A549 (cell line): ENCODE measurements around the gene TGOLN2. TPM values are rescaled to one million over a fixed set of nuclear protein-coding genes. Genes with fewer than 3 reads are reported as not detected.
"Not testable (repeated sequence)": the region's sequence is repeated elsewhere in the genome, so short reads cannot be mapped to it uniquely, and the experiment has no call there.

Source experiments
- ATAC-seq, 2 experiments: fragments of 200-7000 bp in 1 of 2; fragments of >200 bp in 1 of 2; cut with Nextera tagmentation in 1 of 2; cut with Tn5 transposase in 1 of 2; 3 replicates each; pipeline versions ENCODE4 v1.8.0 to v1.9.1; 2018 to 2020; ENCODE audit warnings: mild to moderate bottlenecking in 1 of 2, moderate library complexity in 1 of 2
- CTCF ChIA-PET: fragments of 300-600 bp; sonication (Branson Sonifier 250); formaldehyde crosslinking; extraction: SDS; loops from one replicate; lab custom pipeline; 2021; ENCODE audit warnings: antibody characterized with exemption, inconsistent platforms; lab: Yijun Ruan, JAX
- POLR2A ChIA-PET: fragments of 350-600 bp; formaldehyde crosslinking; extraction: SDS; loops from one replicate; lab custom pipeline; 2021; ENCODE audit warnings: antibody characterized with exemption, inconsistent platforms; lab: Yijun Ruan, JAX
- DNase-seq, 2 experiments: peaks; one replicate each; pipeline versions ENCODE4 v3.0.0 to v3.0.0-alpha.2; 2011 to 2016; ENCODE audit warnings: low read depth in 1 of 2, low spot score in 1 of 2
- FAIRE-seq: peaks from 2 replicates; lab custom pipeline; 2011; peaks lifted over from hg19 to GRCh38; lab: Jason Lieb, UNC
- H3K27ac ChIP-seq, 2 experiments: fragments of >200 bp; sonication (Bioruptor Twin); formaldehyde crosslinking; 3 replicates each; pipeline ENCODE4 v1.5.1; 2016 to 2017
- H3K4me1 ChIP-seq: fragments of >200 bp; sonication (Bioruptor Twin); formaldehyde crosslinking; 3 replicates; pipeline ENCODE4 v1.6.1; 2016
- H3K4me2 ChIP-seq: fragments of >200 bp; sonication (Bioruptor Twin); formaldehyde crosslinking; 3 replicates; pipeline ENCODE4 v1.6.1; 2016
- H3K4me3 ChIP-seq: fragments of >200 bp; sonication (Bioruptor Twin); formaldehyde crosslinking; 3 replicates; pipeline ENCODE4 v1.5.1; 2016
- H3K9me3 ChIP-seq: fragments of >200 bp; sonication (Bioruptor Twin); formaldehyde crosslinking; 3 replicates; pipeline ENCODE4 v1.6.1; 2016
- BCL3 ChIP-seq: fragments of >200 bp; sonication (Bioruptor Twin); formaldehyde crosslinking; IDR thresholded peaks from 3 replicates; pipeline ENCODE4 v1.6.1; 2016
- CBX2 ChIP-seq: fragments of 200-600 bp; sonication (generic); IDR thresholded peaks from 2 replicates; pipeline ENCODE4 v1.6.1; 2016; ENCODE audit warnings: low read depth, mild to moderate bottlenecking, borderline replicate concordance
- CBX8 ChIP-seq: fragments of 200-600 bp; sonication (generic); IDR thresholded peaks from 2 replicates; pipeline ENCODE4 v1.6.1; 2016
- CHD2 ChIP-seq: fragments of 150-350 bp; IDR thresholded peaks from 2 replicates; pipeline ENCODE4 v1.6.1; 2014; ENCODE audit warnings: low read length; ENCODE audit not compliant: partially characterized antibody
- CHD4 ChIP-seq: fragments of 200-600 bp; sonication (generic); IDR thresholded peaks from 2 replicates; pipeline ENCODE4 v1.6.1; 2016; ENCODE audit warnings: antibody characterized with exemption, mild to moderate bottlenecking, borderline replicate concordance
- EHMT2 ChIP-seq: fragments of 200-600 bp; sonication (generic); IDR thresholded peaks from 2 replicates; pipeline ENCODE4 v1.6.1; 2016; ENCODE audit warnings: antibody characterized with exemption, low read depth, mild to moderate bottlenecking, moderate library complexity
- ELK1 ChIP-seq: fragments of 150-350 bp; IDR thresholded peaks from 2 replicates; pipeline ENCODE4 v1.6.1; 2014; ENCODE audit warnings: low read depth, mild to moderate bottlenecking, low read length
- ESRRA ChIP-seq: fragments of 150-350 bp; IDR thresholded peaks from 2 replicates; pipeline ENCODE4 v1.6.1; 2014; ENCODE audit warnings: mild to moderate bottlenecking, low read length, borderline replicate concordance
- FOSL2 ChIP-seq, 2 experiments: fragments of 450-650 bp in 1 of 2; fragments of >200 bp in 1 of 2; sonication (Bioruptor Twin) in 1 of 2; formaldehyde crosslinking; IDR thresholded peaks; 2 replicates each; pipeline versions ENCODE4 v1.5.0 to v1.6.1; 2016 to 2020; ENCODE audit warnings: mild to moderate bottlenecking in 1 of 2, moderate library complexity in 1 of 2
- GATA3 ChIP-seq: IDR thresholded peaks from 2 replicates; pipeline ENCODE4 v1.6.1; 2012; ENCODE audit warnings: borderline replicate concordance
- HMGXB4 ChIP-seq: fragments of 250-450 bp; sonication (Bioruptor Pico); IDR thresholded peaks from 2 replicates; pipeline ENCODE4 v1.5.0; 2021; ENCODE audit warnings: mild to moderate bottlenecking, moderate library complexity, borderline replicate concordance
- HOXA7 ChIP-seq: fragments of 250-450 bp; sonication (Bioruptor Pico); IDR thresholded peaks from 2 replicates; pipeline ENCODE4 v1.5.0; 2020; ENCODE audit warnings: mild to moderate bottlenecking, moderate library complexity
- KDM5A ChIP-seq: fragments of 200-600 bp; sonication (generic); IDR thresholded peaks from 2 replicates; pipeline ENCODE4 v1.6.1; 2016; ENCODE audit warnings: antibody characterized with exemption, mild to moderate bottlenecking
- NR3C1 ChIP-seq: fragments of >200 bp; sonication (Bioruptor Twin); formaldehyde crosslinking; IDR thresholded peaks from 3 replicates; pipeline ENCODE4 v1.6.1; 2017
- PBX3 ChIP-seq: IDR thresholded peaks from 2 replicates; pipeline ENCODE4 v1.6.1; 2012
- PHF8 ChIP-seq: fragments of 200-600 bp; sonication (generic); IDR thresholded peaks from 2 replicates; pipeline ENCODE4 v1.6.1; 2016; ENCODE audit warnings: low read depth, mild to moderate bottlenecking, antibody characterized with exemption, moderate library complexity, borderline replicate concordance
- POLR2AphosphoS2 ChIP-seq: conservative IDR thresholded peaks from 2 replicates; pipeline ENCODE4 v1.6.1; 2012; ENCODE audit warnings: low read length, improper control_type of control experiment, inconsistent platforms
- RFX5 ChIP-seq: fragments of 450-650 bp; IDR thresholded peaks from 2 replicates; pipeline ENCODE4 v1.7.1; 2014; ENCODE audit warnings: antibody characterized with exemption, mild to moderate bottlenecking, moderate library complexity
- SREBF2 ChIP-seq: fragments of 450-650 bp; IDR thresholded peaks from 2 replicates; pipeline ENCODE4 v1.6.1; 2014; ENCODE audit warnings: mild to moderate bottlenecking, moderate library complexity
- TFCP2L1 ChIP-seq: fragments of 250-450 bp; sonication (Bioruptor Pico); IDR thresholded peaks from 2 replicates; pipeline ENCODE4 v1.5.0; 2021; ENCODE audit warnings: mild to moderate bottlenecking
- TP53 ChIP-seq: fragments of 250-450 bp; sonication (Bioruptor Pico); IDR thresholded peaks from 2 replicates; pipeline ENCODE4 v1.5.0; 2021; ENCODE audit warnings: mild to moderate bottlenecking, moderate library complexity
- ZFP36 ChIP-seq: fragments of 450-650 bp; IDR thresholded peaks from 2 replicates; pipeline ENCODE4 v1.6.1; 2014; ENCODE audit warnings: borderline replicate concordance; ENCODE audit not compliant: partially characterized antibody
- ZNF302 ChIP-seq: fragments of 250-450 bp; sonication (Bioruptor Pico); IDR thresholded peaks from 2 replicates; pipeline ENCODE4 v1.9.0; 2021; ENCODE audit warnings: inconsistent platforms, mild to moderate bottlenecking, moderate library complexity
- WGBS: methylation state at CpG from one replicate; pipeline ENCODE4 v1.1.6; 2017; ENCODE audit errors: missing lambda C conversion rate; 5-methylcytosine and 5-hydroxymethylcytosine counted together
- polyA plus RNA-seq, 4 experiments: library from polyadenylated mRNA; depleted of rRNA in 3 of 4; stranded (reverse); fragments of >200 nt; fragmentation: RNase III in 1 of 4; extraction: RNeasy Plus Mini Kit Qiagen cat#74134 plus additional on column Dnase treatment in 1 of 4; gene quantifications; 2 replicates in 3 of 4; 3 replicates in 1 of 4; pipeline ENCODE4 v1.2.3, GENCODE V29; 2011 to 2017
- TF ChIP-seq, protein P1 (sequence below): fragments of >200 bp; sonication (Bioruptor Twin); formaldehyde crosslinking; IDR thresholded peaks from 3 replicates; pipeline ENCODE4 v1.5.1; 2016

TGOLN2 gene
- polyA plus RNA-seq, 2 of the 4 experiments (the other 2 are of a cell fraction) = 97.1 to 177 TPM

GRCh38 chr2:85334928-85335327 is 7.1 kb upstream of the TGOLN2 start:
- ChIA-PET POLR2A (no interaction called here), CTCF (no interaction called here)
- WGBS = 57% methylated on average over 2 of the region's 2 CpGs

DNA sequence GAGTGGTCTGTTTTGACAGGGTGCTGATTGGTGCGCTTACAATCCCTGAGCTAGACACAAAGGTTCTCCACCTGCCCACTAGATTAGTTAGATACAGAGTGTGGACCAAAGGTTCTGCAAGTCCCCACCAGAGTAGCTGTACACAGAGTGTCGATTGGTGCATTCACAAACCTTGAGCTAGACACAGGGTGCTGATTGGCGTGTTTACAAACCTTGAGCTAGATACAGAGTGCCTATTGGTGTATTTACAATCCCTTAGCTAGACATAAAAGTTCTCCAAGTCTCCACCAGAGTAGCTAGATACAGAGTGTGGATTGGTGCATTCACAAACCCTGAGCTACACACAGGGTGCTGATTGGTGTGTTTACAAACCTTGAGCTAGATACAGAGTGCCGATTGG is 6.1 kb upstream of the TGOLN2 start:
- 91% methylated on average over 4 of the region's 4 CpGs for WGBS
- POLR2A ChIA-PET, FAIRE-seq: not testable (repeated sequence)

More at GRCh38 chr2:85334928-85335327, 7.1 kb upstream of the TGOLN2 start:
- Histone ChIP-seq H3K4me1 (no peaks in the 10 kb centered on the region), H3K4me3 (no peak overlapping the region), H3K9me3 (no peaks in the 10 kb centered on the region), H3K27ac (no peak overlapping the region), H3K4me2 (no peak overlapping the region)
- DNase-seq (no peak), FAIRE-seq (no peak), ATAC-seq (no peak)
- TF ChIP-seq GATA3 (no peak), BCL3 (no peak), RFX5 (no peak), TP53 (CRISPR knock-in tag) (no peak), ESRRA (no peak), HOXA7 (CRISPR knock-in tag) (no peak), SREBF2 (no peak), CBX8 (no peak), PHF8 (no peak), ZFP36 (no peak), EHMT2 (no peak), ZNF302 (CRISPR knock-in tag) (no peak), ELK1 (no peak)
- TF ChIP-seq, protein P1, sequence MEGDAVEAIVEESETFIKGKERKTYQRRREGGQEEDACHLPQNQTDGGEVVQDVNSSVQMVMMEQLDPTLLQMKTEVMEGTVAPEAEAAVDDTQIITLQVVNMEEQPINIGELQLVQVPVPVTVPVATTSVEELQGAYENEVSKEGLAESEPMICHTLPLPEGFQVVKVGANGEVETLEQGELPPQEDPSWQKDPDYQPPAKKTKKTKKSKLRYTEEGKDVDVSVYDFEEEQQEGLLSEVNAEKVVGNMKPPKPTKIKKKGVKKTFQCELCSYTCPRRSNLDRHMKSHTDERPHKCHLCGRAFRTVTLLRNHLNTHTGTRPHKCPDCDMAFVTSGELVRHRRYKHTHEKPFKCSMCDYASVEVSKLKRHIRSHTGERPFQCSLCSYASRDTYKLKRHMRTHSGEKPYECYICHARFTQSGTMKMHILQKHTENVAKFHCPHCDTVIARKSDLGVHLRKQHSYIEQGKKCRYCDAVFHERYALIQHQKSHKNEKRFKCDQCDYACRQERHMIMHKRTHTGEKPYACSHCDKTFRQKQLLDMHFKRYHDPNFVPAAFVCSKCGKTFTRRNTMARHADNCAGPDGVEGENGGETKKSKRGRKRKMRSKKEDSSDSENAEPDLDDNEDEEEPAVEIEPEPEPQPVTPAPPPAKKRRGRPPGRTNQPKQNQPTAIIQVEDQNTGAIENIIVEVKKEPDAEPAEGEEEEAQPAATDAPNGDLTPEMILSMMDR = no peak

GRCh38 chr2:85330839-85331636 is 3.2 kb upstream of the TGOLN2 start:
- ChIA-PET CTCF (interaction anchor here (0.5 to 1.4 kb wide), 4 partner anchors 31 to 371 kb away, joined by 3 to 6 read pairs (median 4); no protein-coding TSS in a partner anchor), POLR2A (interaction anchor here (1.3 kb wide), 1 partner anchor 11 kb away, joined by 3 read pairs; no protein-coding TSS in a partner anchor)
- WGBS = 77% methylated on average over 13 of the region's 13 CpGs
- no peak for ATAC-seq
- H3K27ac ChIP-seq = no peak overlapping the region
- TF ChIP-seq NR3C1 (no peak), POLR2AphosphoS2 (no peak), TFCP2L1 (CRISPR knock-in tag) (no peak), KDM5A (no peak), HMGXB4 (CRISPR knock-in tag) (no peak), CBX2 (no peak), CHD2 (no peak), PBX3 (no peak), FOSL2 (IDR thresholded peaks at IDR 0.05) (no peak), FOSL2 (CRISPR knock-in tag; IDR thresholded peaks at IDR 0.05) (no peak), CHD4 (no peak)
- H3K4me3 ChIP-seq = no peak overlapping the region
- H3K4me1 ChIP-seq = peaks cover 16% of the 10 kb centered on the region
- no peaks in the 10 kb centered on the region for H3K9me3 ChIP-seq
- H3K4me2 ChIP-seq = no peak overlapping the region
- no peak for DNase-seq
- FAIRE-seq = no peak

More for the DNA sequence above, 6.1 kb upstream of the TGOLN2 start:
- H3K27ac ChIP-seq, DNase-seq, H3K9me3 ChIP-seq, H3K4me3 ChIP-seq, H3K4me1 ChIP-seq, ATAC-seq, CTCF ChIA-PET, H3K4me2 ChIP-seq: not testable (repeated sequence)

DNA sequence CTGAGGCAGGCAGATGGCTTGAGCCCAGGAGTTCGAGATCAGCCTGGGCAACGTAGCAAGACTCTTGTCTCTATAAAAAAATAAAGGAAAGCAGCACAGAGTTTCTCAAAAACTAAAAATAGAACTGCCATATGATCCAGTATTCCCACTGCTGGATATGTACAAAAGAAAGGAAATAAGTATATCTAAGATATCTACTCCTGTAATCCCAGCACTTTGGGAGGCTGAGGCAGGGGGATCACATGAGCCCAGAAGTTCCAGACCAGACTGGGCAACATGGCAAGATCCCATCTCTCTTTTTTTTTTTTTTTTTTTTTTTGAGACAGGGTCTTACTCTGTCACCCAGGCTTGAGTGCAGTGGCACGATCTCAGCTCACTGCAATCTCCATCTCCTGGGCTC is 1.9 kb upstream of the TGOLN2 start:
- POLR2A ChIA-PET, H3K4me2 ChIP-seq, FAIRE-seq, H3K9me3 ChIP-seq, CTCF ChIA-PET, H3K4me3 ChIP-seq, DNase-seq, ATAC-seq, H3K27ac ChIP-seq: not testable (repeated sequence)
- 68% methylated on average over 3 of the region's 3 CpGs for WGBS
- peaks cover 29% of the 10 kb centered on the region for H3K4me1 ChIP-seq
